ENCODE results near the gene GABRG3.

- TF ChIP-seq, protein P1, sequence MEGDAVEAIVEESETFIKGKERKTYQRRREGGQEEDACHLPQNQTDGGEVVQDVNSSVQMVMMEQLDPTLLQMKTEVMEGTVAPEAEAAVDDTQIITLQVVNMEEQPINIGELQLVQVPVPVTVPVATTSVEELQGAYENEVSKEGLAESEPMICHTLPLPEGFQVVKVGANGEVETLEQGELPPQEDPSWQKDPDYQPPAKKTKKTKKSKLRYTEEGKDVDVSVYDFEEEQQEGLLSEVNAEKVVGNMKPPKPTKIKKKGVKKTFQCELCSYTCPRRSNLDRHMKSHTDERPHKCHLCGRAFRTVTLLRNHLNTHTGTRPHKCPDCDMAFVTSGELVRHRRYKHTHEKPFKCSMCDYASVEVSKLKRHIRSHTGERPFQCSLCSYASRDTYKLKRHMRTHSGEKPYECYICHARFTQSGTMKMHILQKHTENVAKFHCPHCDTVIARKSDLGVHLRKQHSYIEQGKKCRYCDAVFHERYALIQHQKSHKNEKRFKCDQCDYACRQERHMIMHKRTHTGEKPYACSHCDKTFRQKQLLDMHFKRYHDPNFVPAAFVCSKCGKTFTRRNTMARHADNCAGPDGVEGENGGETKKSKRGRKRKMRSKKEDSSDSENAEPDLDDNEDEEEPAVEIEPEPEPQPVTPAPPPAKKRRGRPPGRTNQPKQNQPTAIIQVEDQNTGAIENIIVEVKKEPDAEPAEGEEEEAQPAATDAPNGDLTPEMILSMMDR (IDR thresholded peaks at IDR 0.05) = no peak
- no peak for TF ChIP-seq POLR2A (IDR thresholded peaks at IDR 0.05)
Measured at GRCh38 chr15:27042230-27042629, 71.2 kb downstream of the GABRG3 start.

Data from breast epithelium (tissue), 3 donors.